ENCODE measurements around the gene IDUA.

IDUA gene

DNA sequence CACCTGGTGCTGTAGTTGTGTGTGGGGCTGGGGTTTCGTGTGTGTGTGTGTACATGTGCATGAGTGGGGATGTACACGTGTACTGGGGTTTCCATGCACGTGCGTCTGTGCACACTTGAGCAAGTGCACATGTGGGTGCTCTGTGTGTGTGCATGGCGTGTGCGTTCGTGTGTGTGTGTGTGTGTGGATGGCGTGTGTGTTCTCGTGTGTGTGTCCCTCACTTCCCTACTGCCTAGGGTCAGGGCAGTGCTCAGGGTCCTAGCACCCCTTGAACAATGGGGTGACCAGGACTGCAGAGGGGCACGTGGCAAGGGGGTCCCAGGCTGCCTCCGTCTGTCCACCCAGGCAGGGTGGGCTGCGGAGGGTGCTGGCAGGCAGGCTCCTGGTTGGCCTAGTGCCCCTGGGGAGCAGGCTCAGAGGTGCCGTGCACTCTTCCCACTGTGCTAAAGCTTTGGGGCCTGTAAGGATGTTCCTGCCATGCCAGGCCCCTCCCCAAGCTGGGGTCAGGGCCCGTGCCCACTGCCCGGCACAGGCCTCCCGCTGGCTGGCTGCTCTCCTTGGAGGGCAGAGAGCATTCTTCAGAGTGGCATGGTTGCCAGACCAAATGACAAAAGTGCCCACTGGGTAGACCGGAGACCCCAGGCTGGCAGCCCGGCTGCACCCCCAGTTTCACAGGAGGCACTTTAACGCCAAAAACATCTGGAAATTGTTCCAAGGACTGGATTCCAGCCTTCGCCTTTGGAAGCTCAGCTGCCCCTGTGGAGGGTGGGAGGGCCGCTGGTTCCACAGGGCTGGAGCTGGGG lies 53.7 kb downstream of the IDUA start:
- TF ChIP-seq, protein P1, sequence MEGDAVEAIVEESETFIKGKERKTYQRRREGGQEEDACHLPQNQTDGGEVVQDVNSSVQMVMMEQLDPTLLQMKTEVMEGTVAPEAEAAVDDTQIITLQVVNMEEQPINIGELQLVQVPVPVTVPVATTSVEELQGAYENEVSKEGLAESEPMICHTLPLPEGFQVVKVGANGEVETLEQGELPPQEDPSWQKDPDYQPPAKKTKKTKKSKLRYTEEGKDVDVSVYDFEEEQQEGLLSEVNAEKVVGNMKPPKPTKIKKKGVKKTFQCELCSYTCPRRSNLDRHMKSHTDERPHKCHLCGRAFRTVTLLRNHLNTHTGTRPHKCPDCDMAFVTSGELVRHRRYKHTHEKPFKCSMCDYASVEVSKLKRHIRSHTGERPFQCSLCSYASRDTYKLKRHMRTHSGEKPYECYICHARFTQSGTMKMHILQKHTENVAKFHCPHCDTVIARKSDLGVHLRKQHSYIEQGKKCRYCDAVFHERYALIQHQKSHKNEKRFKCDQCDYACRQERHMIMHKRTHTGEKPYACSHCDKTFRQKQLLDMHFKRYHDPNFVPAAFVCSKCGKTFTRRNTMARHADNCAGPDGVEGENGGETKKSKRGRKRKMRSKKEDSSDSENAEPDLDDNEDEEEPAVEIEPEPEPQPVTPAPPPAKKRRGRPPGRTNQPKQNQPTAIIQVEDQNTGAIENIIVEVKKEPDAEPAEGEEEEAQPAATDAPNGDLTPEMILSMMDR (conservative IDR thresholded peaks at IDR 0.05; ENCODE audit: low read depth, low read length) = no peak
- H3K4me3 ChIP-seq (ENCODE audit: low read length) = no peak overlapping the region
- no peak for DNase-seq (ENCODE audit: low read depth)

DNA sequence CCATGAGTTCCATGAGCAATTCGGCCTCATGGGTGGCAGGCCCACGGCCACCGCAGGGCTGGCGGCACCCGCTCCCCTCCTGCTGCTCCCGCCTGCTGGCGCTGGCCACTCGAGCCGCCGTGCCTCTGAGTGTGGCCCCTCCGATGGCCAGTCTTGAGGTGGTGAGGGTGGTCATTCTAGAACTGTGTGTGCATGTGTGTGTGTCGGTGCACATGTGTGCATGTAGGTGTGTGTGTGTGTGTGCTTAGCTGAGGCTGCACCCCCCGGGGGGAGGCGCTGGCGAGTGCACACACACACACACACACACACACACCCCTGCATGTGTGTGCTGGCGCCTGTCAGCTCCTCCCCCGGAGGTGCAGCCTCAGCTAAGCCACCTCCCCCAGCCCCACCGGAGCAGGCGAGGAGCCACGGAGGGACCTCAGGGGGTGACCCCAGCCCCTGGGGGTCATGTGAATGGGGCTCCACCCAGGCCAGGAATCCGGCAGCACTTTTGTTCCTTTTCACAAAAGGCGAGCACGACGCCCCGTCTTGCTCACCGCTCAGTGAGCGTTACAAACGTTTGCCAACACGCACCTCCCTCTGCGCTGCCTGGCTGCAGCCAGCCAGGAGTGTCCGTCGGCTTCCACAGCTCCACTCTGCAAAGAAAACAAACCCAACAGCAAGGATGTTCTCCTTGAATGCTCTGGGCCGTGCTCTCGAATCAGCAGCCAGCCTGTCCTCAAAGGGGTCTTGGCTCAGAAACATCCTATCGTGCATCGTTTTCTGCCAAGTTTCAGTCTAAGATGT lies 54.5 kb downstream of the IDUA start:
- DNase-seq (ENCODE audit: low read depth) = no peak
- no peak overlapping the region for H3K4me3 ChIP-seq (ENCODE audit: low read length)
- TF ChIP-seq, protein P1 (conservative IDR thresholded peaks at IDR 0.05; ENCODE audit: low read depth, low read length) = no peak

DNA sequence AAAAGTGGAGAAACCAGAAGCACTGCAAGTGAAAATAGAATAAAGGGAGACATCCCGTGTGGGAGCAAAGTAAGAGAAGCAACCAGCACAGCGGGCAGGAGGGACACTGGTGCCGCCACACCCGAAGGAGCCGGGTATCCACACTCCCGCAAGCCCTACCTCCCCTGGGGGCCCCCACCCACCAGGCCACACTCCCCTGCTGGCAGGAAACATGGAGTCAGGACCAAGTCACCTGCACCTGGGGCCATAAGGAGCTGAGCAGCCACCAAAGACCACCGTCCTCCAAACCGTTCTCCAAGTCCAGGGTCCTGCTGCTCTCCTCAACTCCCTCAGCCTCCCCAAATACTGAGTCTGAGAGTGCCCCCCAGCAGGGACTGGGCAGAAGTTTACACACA lies 55.1 kb downstream of the IDUA start:
- no peak for DNase-seq (ENCODE audit: low read depth)
- TF ChIP-seq, protein P1 (conservative IDR thresholded peaks at IDR 0.05; ENCODE audit: low read depth, low read length) = no peak
- no peak overlapping the region for H3K4me3 ChIP-seq (ENCODE audit: low read length)

DNA sequence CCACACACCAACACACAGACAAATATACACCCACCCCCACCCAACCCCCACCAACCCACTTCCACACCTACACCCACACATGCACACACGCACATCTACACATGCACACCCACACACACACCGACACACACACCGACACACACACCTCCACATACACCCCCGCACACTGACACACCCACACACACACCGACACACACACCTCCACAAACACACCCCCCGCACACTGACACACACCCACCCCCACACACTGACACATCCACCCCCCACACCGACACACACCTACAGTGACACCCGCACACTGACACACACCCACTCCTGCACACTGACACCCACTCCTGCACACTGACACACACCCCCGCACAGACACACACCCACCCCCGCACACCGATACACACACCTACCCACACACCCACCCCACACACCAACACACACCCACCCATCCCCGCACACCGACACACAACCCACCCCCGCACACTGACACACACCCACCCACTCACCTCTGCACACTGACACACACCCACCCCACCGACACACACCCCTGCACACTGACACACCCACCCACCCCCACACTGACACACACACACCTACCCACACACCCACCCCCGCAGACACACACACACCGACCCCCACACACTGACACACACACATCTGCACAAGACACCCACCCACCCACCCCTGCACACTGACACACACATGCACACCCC lies 55.7 kb downstream of the IDUA start:
- TF ChIP-seq, protein P1 (conservative IDR thresholded peaks at IDR 0.05; ENCODE audit: low read depth, low read length) = no peak
- H3K4me3 ChIP-seq (ENCODE audit: low read length) = no peak overlapping the region
- no peak for DNase-seq (ENCODE audit: low read depth)

DNA sequence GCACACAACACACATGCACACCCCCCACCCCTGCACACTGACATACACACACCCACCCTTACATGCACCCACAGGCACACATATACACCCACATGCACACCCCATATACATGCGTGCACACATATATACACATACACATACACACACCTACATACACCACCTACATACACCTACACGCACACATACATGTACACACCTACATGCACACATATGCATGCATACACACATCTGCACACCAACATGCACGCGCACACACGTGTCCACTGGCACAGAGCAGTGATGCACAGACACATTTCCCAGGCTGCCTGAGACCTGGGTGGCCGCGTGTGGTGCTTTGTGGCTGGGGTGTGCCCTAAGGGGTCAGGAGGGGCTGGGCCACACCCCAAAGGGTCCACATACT lies 56.3 kb downstream of the IDUA start:
- DNase-seq (ENCODE audit: low read depth) = no peak
- H3K4me3 ChIP-seq (ENCODE audit: low read length) = no peak overlapping the region
- TF ChIP-seq, protein P1 (conservative IDR thresholded peaks at IDR 0.05; ENCODE audit: low read depth, low read length) = no peak

DNA sequence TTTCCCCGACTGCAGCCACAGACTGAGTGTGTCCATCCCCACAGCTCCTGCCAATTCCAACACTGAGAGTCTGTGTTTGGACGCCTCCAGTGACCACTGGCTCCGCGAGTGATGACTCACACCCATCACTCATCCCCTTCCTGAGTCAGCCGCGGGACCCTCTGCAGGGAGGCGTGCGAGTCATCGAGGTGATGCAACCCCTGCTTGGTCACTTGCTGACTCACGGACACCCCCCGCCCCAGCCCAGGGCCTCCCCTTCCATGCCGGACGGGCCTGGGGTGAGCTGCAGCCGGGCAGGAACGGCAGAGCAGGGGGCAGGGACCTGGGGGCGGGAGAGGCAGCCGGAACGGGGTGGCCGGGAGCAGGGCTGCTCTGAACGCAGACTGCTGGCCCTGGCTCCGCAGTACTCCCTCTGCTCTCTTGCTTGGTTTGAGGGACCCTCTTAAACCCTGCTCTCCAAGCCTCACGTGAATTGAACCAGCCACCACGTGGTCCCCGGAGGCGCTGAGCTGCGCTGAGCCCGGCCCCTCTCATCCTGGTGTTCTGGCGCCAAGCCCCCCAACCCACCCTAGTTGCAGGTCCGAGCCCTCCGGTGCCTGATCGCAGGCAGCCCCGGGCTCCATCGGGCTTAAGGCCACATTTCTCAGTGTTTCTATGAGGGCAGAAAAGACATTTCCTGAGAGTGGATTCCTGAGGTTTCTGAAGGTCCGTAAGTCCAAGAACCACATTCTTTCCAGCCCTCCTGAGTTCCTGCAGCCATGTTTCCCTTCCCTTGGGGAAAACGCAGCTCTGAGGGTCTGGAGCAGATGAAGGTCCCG lies 57.0 kb downstream of the IDUA start:
- TF ChIP-seq, protein P1 (conservative IDR thresholded peaks at IDR 0.05; ENCODE audit: low read depth, low read length) = no peak
- DNase-seq (ENCODE audit: low read depth) = peak; percentile 96
- H3K4me3 ChIP-seq (ENCODE audit: low read length) = no peak overlapping the region

All from retinal pigment epithelial cell (primary cell).